Spleen (tissue), 11 donors: Measurements from ENCODE around the gene LMCD1. TPM values are rescaled to one million over a fixed set of nuclear protein-coding genes. Genes with fewer than 3 reads are reported as not detected.

Source experiments
- DNase-seq: peaks from one replicate; pipeline ENCODE4 v3.0.0-alpha.2; 2020
- H3K27ac ChIP-seq, 8 donors: fragments of 200-600 bp; sonication (generic) in 7 of 8; 1 replicate in 4 of 8; 2 replicates in 4 of 8; pipeline versions ENCODE4 v1.5.0 to v1.8.0; 2016 to 2021; ENCODE audit warnings: inconsistent platforms in 4 of 8, mild to moderate bottlenecking in 4 of 8, moderate library complexity in 1 of 8
- H3K27me3 ChIP-seq, 7 donors: fragments of 200-600 bp; sonication (generic) in 6 of 7; replicated peaks in 1 of 7; 1 replicate in 4 of 7; 2 replicates in 3 of 7; pipeline versions ENCODE4 v1.5.0 to v1.8.0; 2016 to 2021; ENCODE audit warnings: inconsistent platforms in 3 of 7, mild to moderate bottlenecking in 1 of 7
- H3K36me3 ChIP-seq, 6 donors: fragments of 200-600 bp; sonication (generic) in 5 of 6; 1 replicate in 4 of 6; 2 replicates in 2 of 6; pipeline versions ENCODE4 v1.5.0 to v1.8.0; 2016 to 2021; ENCODE audit warnings: inconsistent platforms in 2 of 6
- H3K4me1 ChIP-seq, 6 donors: fragments of 200-600 bp; sonication (generic) in 5 of 6; 1 replicate in 3 of 6; 2 replicates in 3 of 6; pipeline versions ENCODE4 v1.5.0 to v1.8.0; 2016 to 2021; ENCODE audit warnings: inconsistent platforms in 3 of 6
- H3K4me3 ChIP-seq, 8 donors: fragments of 200-600 bp; sonication (generic) in 7 of 8; 1 replicate in 4 of 8; 2 replicates in 4 of 8; pipeline versions ENCODE4 v1.5.0 to v1.8.0; 2016 to 2021; ENCODE audit warnings: inconsistent platforms in 4 of 8, mild to moderate bottlenecking in 4 of 8, moderate library complexity in 2 of 8
- H3K9me3 ChIP-seq, 8 donors: fragments of 200-600 bp; sonication (generic) in 7 of 8; 1 replicate in 4 of 8; 2 replicates in 4 of 8; pipeline versions ENCODE4 v1.5.0 to v1.8.0; 2016 to 2021; ENCODE audit warnings: inconsistent platforms in 4 of 8
- CTCF ChIP-seq, 11 experiments: fragments of 200-600 bp in 7 of 11; fragments of 450-650 bp in 4 of 11; sonication (generic) in 4 of 11; IDR thresholded peaks in 8 of 11; conservative IDR thresholded peaks in 3 of 11; 1 replicate in 7 of 11; 2 replicates in 4 of 11; pipeline versions ENCODE4 v1.4.0 to v1.8.0; 2016 to 2021; ENCODE audit warnings: antibody characterized with exemption in 11 of 11, inconsistent platforms in 4 of 11, mild to moderate bottlenecking in 1 of 11
- POLR2A ChIP-seq, 3 donors: fragments of 450-650 bp; IDR thresholded peaks; one replicate each; pipeline ENCODE4 v1.5.1; 2017; ENCODE audit warnings: antibody characterized with exemption in 3 of 3, mild to moderate bottlenecking in 1 of 3
- POLR2AphosphoS5 ChIP-seq, 3 donors: sonication (generic); formaldehyde crosslinking; IDR thresholded peaks; one replicate each; pipeline ENCODE4 v1.5.1; 2017; ENCODE audit warnings: antibody characterized with exemption in 3 of 3
- WGBS, 5 donors: extraction: QIAGEN DNeasy Blood & Tissue Kit in 3 of 5; methylation state at CpG; one replicate each; pipeline versions ENCODE4 v1.1.5 to v1.1.7; 2013 to 2018; 5-methylcytosine and 5-hydroxymethylcytosine counted together
- intact Hi-C: fragments of 100-400 bp; cut with DNase I; formaldehyde crosslinking; loops from one replicate; pipeline ENCODE4 v1.15.0; 2023; ENCODE audit warnings: low total_unique reads
- polyA plus RNA-seq, 3 donors: library from polyadenylated mRNA; stranded (reverse); fragments of 200-250 nt; gene quantifications; one replicate each; pipeline ENCODE4 v1.2.1, GENCODE V29; 2013
- total RNA-seq, 7 donors: library from RNA; depleted of rRNA in 3 of 7; stranded (reverse); fragments of >200 nt in 3 of 7; fragmentation: NEBNext Ultra II Directional in 4 of 7; extraction: Animal tissue kit (Norgen Biotek cat#: 25700) in 4 of 7; gene quantifications; one replicate each; pipeline versions ENCODE4 v1.1.0 to v1.2.1, GENCODE V29; 2016 to 2021
- donor health status: healthy with polysubstance abuse.
- donor health status: DM: no; HTN: no; CAD: no; lungs with moderate emphysema.
- donor health status: DM: no; HTN: no; CAD: no.
- donor health status: Bipolar disorder and iron deficiency.
- donor health status: healthy.
- donor health status: DM: no; HTN: no; CAD: no.
- donor health status: DM: yes; HTN: yes; CAD: no.

LMCD1 gene
- total and polyA plus RNA-seq, 10 donors = 24.5 to 203 (median 78.7) TPM

GRCh38 chr3:8530581-8530980 is 29.0 kb downstream of the LMCD1 start:
- no peak overlapping the region for H3K4me3 ChIP-seq
- TF ChIP-seq CTCF (IDR thresholded peaks at IDR 0.05 in 8 of 11, conservative IDR thresholded peaks at IDR 0.05 in 3 of 11) (no peak), POLR2A (IDR thresholded peaks at IDR 0.05) (no peak), POLR2AphosphoS5 (IDR thresholded peaks at IDR 0.05) (no peak)
- no peaks in the 10 kb centered on the region for H3K9me3 ChIP-seq
- DNase-seq = no peak
- peaks cover 4 to 72% (median 34%) of the 10 kb centered on the region in 6 donors for H3K4me1 ChIP-seq
- no peaks in the 10 kb centered on the region for H3K27me3 ChIP-seq
- intact Hi-C loops = no loop called here
- H3K27ac ChIP-seq = peak overlapping the region in 2 of 8 donors; percentile 11 to 36
- WGBS, 5 donors = 72 to 90% (median 80%) methylated on average over 1 of the region's 1 CpG
- peaks cover 0 to 11% (median 0%) of the 10 kb centered on the region in 6 donors for H3K36me3 ChIP-seq

GRCh38 chr3:8532251-8532871 is 30.7 kb downstream of the LMCD1 start:
- peak overlapping the region in 3 of 8 donors; percentile 15 to 41 (median 17) for H3K27ac ChIP-seq
- 70 to 82% (median 76%) methylated on average over 7 of the region's 7 CpGs for WGBS, 5 donors
- H3K4me3 ChIP-seq = no peak overlapping the region
- peaks cover 4 to 82% (median 41%) of the 10 kb centered on the region in 6 donors for H3K4me1 ChIP-seq
- no peaks in the 10 kb centered on the region for H3K27me3 ChIP-seq
- H3K36me3 ChIP-seq = peaks cover 0 to 16% (median 0%) of the 10 kb centered on the region in 6 donors
- no peak for DNase-seq
- peaks cover 0 to 4% (median 0%) of the 10 kb centered on the region in 8 donors for H3K9me3 ChIP-seq
- intact Hi-C loops = no loop called here
- no peak for TF ChIP-seq POLR2A (IDR thresholded peaks at IDR 0.05)
- TF ChIP-seq POLR2AphosphoS5 (IDR thresholded peaks at IDR 0.05) = peak in 1 of 3 donors; percentile 55

GRCh38 chr3:8536096-8537056 is 34.8 kb downstream of the LMCD1 start:
- TF ChIP-seq CTCF (IDR thresholded peaks at IDR 0.05 in 8 of 11, conservative IDR thresholded peaks at IDR 0.05 in 3 of 11) (no peak), POLR2AphosphoS5 (IDR thresholded peaks at IDR 0.05) (peak in 2 of 3 donors; percentile 23 to 45)
- peaks cover 0 to 45% (median 3%) of the 10 kb centered on the region in 6 donors for H3K36me3 ChIP-seq
- 60 to 72% (median 71%) methylated on average over 7 to 8 of the region's 8 CpGs for WGBS, 5 donors
- H3K27ac ChIP-seq = peak overlapping the region in 7 of 8 donors; percentile 3 to 46 (median 17)
- intact Hi-C loops = no loop called here
- peaks cover 11 to 65% (median 35%) of the 10 kb centered on the region in 6 donors for H3K4me1 ChIP-seq
- no peak overlapping the region for H3K4me3 ChIP-seq
- peaks cover 0 to 4% (median 0%) of the 10 kb centered on the region in 8 donors for H3K9me3 ChIP-seq
- no peaks in the 10 kb centered on the region for H3K27me3 ChIP-seq
- no peak for DNase-seq

DNA sequence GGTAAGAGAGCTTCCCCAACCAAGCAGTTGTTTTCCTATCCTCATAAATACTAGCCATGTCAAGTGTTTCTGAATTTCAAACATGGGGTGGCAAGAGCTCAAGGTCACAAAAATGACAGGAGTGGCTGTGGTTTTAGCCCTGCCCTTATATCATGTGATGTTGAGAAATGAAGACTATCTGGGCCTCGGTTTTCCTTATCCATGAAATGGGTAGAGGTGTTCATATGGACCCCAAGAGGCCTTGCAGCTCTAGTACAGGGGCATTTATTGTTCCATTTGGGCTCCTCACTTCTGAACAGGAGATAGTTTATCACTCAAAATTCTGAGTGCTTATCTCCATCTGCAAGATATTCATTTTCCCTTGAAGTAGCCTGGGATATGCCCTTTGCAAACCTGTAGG is 35.8 kb downstream of the LMCD1 start:
- peak overlapping the region in 1 of 8 donors; percentile 0 for H3K27ac ChIP-seq
- 70 to 86% (median 77%) methylated on average over 1 of the region's 1 CpG for whole genome bisulfite sequencing, 5 donors

More for the DNA sequence above, 35.8 kb downstream of the LMCD1 start:
- H3K4me3 ChIP-seq = no peak overlapping the region
- intact Hi-C loops = no loop called here
- DNase-seq = no peak
- no peaks in the 10 kb centered on the region for H3K27me3 ChIP-seq
- TF ChIP-seq CTCF (IDR thresholded peaks at IDR 0.05 in 8 of 11, conservative IDR thresholded peaks at IDR 0.05 in 3 of 11) (no peak), POLR2A (IDR thresholded peaks at IDR 0.05) (no peak), POLR2AphosphoS5 (IDR thresholded peaks at IDR 0.05) (no peak)
- H3K9me3 ChIP-seq = peaks cover 0 to 4% (median 0%) of the 10 kb centered on the region in 8 donors
- H3K36me3 ChIP-seq = peaks cover 0 to 49% (median 3%) of the 10 kb centered on the region in 6 donors
- H3K4me1 ChIP-seq = peaks cover 20 to 65% (median 39%) of the 10 kb centered on the region in 6 donors
